HG02798 (cell line): Measurements from ENCODE around the gene NCK2.

ENCODE experiments used
- ATAC-seq: cut with Tn5 transposase; IDR thresholded peaks from one replicate; pipeline ENCODE4 v1.9.1; 2021; ENCODE audit warnings: mild to moderate bottlenecking; ENCODE audit not compliant: unreplicated experiment, poor library complexity

Gene NCK2

DNA sequence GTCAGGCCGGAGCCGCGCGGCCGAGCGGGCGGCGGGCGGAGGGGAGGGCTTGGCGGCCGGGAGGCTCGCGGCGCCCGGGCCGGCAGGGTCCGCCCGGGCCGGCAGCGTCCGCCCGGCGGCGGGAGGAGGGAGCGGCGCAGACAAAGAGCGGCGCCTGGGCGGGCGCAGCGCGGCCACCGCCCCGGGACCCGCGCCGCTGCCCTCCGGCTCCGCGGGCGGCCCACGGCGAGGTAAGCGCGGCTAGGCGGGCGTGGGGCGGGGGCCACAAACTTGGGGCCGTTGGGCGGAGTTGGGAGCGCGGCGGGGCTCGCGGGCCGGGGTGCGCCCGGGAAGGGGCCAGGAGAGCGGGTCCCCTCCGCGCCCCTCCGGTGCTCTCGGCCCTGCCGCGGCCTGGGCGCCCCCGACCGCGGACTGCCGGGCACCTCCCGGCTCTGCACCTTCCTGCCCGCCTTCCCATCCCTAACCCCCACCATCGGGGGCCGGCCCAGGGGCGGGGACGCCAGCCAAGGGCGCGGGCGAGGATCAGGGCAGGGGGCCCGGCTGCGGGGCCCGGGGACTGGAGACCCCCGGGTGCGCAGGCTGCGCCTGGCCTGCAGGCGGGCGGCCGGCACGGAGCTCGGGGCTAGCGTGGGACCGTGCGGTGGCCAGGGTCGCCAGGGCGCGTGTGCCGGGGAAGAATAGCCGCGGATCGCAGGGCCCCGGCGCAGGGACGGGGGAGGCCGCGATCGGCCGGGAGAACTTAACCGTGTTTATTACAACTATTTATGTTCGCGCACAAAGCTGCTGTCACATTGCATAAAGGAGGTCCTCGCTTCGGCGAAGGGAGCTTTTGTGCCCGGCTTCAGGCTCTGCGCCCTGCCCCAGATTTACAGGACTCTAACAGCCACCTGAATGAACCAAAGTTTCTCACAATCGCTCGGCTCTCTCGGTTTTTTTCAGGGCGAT is at the start of gene NCK2:
TSS of gene NCK2 (plus strand) at position 4 of the 945 bp plus-strand sequence. CDS start 110,152 bp downstream, outside the sequence.
- ATAC-seq = peak; percentile 18

DNA sequence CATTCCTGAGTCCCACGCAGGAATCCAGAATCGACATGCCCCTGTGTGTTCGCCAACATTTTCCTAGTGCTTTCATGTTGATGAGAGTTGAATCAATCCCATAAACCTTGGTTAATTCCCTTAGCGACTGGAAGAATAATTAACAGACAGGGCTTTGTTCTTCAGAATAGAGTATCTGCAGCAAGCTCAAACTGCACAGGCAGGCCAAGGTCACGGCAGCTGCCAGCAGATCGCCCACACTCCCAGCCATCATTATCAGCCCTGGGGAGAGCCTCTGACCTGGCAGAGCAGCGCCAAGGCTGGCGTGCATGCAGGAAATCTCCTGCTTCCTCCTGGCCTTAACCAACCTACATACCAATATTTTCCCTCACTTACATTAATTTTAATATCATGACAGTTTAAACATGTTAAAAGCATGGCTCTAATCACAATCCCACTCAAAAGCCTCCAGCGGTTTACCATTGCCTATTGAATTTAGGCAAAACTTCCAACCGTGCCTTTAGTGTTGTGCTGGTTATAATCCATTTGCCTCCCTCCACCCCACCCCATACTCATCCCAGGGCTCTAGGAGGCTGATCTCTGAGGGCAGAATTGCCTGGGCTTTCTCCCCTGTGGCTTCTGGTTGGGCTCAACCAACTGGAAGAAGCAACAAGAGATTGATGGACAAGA is 46.8 kb upstream of the NCK2 start:
- no peak for ATAC-seq

DNA sequence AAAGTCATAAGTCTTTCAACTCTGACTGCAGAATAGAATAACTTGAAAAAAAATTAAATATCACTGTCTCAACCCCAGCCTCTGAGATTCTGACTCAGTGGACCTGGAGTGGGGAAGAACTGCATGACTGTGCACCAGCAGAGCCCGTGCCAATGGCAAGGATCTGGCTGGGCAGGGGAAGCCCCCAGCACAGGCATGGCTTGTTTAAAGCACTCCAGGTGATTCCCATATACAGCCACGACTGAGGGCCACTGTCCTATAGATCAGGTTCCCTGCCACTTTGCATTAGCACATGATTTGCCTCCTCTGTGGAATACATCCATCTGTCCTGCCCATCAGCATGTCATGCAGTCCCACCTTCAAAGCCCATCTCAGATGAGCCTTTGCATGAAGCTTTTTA is 45.9 kb upstream of the NCK2 start:
- no peak for ATAC-seq

DNA sequence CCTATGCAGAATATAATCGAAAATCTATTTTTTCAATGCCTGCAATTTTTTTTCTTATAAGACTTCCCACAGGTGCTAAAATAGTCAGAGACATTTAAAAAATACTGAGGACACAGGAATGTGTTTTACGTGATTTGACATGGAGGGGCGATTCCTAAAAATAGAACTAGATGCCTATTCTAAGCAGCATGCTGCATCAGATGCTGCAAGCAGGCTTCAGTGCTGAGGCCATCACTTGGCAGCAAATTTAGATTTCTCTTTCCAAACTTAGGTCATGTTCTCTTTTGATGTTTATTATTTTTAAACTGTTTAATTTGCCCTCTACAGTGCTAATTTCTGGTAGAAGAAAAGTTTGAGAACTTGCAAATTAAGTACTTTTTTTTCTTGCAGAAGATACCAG is 43.7 kb upstream of the NCK2 start:
- no peak for ATAC-seq

DNA sequence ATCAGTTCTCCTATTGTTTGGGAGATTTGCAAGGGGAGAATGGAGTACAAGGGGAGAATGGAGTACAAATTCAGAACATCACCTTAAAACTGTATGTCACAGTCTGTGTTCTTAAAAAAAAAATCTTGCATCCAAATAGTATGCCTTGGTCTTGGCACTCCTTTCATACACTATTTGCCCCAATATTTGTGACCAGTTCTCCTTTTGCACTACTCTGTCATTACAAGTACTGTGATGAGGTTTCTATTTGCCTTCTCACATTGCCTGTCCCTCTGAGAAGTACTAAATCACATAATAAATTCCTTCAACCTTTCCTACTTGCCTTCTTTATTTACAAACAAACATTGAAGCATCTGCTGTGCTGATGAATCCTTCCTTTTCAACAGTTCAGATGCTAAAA is 36.0 kb upstream of the NCK2 start:
- ATAC-seq = peak; percentile 53

DNA sequence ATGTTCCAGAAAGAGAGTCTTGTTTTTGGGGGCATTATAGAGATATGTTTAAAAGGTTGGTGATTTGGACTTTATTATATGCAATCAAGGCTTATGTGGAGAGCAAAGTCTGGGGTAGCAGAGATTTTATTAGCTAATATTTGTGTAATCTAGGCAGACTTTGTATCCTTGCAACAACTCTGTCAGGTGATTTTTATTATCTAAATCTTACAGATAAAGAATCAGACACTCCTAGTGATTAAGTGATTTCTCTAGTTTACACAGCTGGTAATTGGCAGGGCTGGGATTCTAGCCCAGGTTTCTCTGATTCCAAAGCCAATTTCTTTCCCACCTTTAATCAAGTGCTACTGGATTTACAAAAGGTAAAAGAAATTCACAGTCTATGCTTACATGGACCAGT is 33.3 kb upstream of the NCK2 start:
- no peak for ATAC-seq

DNA sequence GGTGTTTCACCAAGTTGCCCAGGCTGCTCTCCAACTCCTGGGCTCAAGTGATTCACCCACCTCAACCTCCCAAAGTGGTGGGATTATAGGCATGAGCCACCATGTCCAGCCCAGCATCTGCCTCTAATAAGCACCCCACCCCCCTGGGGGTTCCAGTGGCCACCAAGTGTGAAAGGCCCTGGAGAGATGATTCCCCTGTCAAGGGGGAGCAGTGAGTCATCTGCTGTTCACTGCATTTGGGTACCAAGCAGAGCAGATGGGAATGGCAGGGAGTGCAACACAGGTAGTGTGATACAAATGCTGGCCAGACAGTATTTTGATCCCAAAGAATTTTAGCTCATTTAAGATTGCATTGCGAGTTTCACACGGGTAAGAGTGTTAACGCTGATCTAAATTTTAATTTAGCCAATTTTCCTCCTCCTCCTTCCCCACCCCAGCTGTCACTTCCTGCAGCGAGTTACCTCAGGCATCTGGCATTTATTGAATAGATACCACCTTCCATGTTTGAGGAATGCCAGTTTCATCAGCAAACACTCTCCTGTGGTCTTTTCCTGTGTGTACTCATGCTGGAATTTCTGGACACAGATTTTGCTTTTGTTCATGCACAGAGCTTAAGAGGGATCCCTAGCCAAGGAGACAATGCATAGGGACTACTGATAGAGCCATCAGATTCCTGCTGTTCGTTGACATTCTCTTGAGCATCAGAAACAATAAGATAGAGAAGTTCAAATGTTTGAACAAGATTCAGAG is 32.4 kb upstream of the NCK2 start:
- no peak for ATAC-seq

DNA sequence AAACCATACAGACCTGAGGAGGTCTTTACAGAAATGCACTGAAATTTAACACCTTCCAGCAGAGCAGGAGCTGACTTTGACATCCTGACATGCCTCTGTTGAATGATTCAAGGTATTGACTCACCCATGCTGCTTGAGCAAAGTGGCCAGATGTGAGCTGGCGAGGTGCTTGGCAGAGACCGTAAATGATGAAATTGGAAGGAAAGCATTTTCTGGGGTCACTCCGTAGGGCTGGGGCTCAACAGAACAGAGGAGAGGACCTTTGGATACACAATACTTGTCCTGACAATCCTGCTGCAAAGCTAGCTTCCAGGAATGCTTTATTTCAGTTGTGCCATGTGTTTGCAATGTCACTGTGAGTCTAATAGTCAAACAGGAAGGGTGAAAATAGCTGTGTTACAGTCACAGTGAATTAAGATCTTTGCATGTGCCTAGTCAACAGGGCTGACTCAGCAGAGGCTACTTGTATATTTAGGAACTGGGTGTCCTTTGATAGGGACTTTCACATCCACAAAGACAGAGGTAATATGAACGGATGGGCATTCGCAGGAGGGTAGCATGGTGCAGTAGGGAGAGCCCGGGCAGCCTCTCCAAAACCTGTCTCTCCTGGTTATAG is 31.6 kb upstream of the NCK2 start:
- no peak for ATAC-seq

DNA sequence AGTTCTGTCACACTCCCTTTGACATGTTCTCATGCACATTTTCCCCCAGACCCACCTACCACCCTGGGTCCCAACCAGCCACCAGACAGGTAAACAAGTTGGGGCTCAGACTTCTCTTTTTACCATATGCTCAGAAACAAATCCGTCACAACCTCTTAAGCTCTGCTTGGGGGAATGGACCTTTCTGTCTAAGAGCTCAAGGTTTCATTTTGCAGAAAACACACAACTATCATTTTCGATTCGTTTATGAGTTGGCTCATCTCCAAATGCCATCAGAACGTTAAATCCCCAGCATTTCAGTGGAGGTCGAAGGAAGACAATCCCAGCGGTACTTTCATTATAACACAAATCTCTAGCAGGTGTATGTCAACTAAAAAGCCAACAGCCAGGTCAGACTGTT is 30.6 kb upstream of the NCK2 start:
- no peak for ATAC-seq

DNA sequence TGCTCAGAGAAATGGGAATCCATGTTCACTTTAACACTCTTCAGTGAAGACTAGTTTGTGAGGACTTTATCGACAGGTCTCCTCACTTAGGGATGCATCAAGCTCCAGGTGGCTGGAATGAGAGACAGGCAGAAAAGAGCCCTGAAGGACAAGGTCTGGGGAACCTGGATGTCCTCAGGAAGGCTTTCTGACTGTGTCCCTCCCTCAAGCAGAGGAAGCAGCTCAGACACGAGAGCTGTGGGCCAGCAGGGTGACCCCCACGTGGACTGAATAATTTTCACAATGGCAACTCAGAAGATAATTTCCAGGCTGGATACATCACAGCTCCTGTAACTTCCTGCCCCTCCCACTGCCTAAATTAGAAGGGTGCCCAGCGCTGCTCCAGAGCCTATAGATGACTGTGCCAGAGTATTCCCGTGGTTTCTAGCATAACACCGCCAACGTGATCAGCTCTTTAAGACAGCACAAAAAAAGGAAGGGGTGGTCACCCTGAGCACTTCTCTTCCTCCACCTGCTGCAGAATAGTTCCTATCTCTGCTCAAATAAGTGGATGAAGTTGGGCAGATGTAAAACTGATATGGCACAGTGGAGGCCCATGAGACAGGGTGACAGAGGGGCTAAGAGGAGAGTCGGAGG is 25.7 kb upstream of the NCK2 start:
- ATAC-seq = no peak

DNA sequence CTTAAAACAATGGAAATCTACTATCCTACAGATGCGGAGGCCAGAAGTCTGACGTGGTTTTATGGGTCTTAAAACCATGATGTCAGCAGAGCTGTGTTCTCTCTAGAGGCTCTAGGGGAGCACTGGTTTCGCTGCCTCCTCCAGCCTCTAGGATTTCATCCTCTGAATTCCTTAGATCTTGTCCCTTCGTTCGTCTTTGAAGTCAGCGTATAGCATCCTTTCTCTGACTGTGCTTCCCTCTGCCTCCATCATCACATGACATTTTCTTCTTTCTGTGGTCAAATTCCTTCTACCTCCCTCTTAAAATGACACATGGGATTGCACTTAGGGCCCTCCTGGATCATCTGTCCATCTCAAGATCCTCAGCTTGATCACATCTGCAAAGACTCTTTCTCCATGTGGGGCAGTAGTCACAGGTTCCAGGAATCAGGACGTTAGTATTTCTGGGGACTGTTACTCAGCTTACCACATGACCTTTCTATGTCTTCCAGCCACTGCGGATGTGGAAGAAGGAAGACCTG is 22.7 kb upstream of the NCK2 start:
- no peak for ATAC-seq

DNA sequence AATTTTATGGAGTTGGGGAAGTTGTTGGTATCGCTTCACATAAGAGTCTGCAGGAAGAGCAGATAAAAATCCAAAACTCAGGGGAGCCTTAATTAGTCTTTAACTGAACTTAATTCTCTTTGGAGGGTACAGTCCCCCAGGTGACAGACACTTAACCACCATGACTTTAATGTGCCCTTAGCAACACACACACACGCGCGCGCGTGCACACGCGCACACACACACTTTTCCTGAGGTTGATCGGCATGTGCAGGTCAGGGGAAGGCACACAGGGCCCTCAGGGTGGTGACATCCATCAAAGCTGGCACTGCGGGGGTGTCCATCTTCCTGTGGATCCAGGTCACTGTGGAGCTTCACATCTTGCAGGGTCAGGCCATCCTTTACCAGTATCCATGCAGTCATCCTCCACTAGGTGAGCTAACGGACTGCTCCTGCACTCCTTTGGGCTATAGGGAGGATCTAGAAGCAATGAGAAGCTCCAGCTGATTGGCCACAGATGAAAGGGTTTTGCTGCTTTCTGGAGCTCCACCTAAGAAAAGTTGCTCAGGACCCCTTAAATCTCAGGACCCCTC is 21.9 kb upstream of the NCK2 start:
- no peak for ATAC-seq

DNA sequence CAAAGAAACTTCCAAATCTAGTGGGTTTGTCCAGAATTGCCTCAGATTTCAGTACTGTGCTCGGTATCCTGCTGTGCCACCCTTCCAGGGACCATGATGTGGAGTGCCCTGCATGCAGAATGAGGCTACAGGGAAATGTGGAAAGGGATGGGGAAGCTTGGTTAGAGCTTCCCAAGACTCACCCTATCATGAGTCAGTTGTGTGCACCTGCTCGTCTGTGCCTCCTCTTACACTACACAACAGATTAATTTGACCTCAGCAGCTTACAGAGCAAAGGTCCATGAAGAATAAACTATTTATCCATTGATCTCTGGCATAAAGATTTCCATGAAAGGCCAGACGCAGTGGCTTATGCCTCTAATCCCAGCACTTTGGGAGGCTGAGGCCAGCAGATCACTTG is 21.3 kb upstream of the NCK2 start:
- no peak for ATAC-seq

DNA sequence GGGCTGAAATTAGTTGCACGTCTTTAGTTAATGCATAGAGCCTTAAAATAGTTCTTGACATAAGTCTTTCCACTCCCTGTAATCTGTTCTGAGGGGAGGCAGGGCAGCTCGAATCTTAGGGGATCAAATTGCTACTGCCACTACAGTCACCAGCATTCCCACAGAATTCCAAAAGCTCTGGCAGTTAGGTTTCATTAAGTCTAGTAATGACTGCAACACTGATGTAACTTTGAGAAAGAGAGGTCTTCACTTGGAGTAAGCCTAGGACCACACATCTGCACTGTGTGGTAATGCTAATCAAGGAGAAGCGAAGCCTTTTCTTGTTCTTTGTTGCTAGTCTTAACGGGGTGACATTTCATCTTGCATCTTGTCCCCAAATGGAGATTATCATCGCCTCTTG is 19.3 kb upstream of the NCK2 start:
- peak; percentile 37 for ATAC-seq

DNA sequence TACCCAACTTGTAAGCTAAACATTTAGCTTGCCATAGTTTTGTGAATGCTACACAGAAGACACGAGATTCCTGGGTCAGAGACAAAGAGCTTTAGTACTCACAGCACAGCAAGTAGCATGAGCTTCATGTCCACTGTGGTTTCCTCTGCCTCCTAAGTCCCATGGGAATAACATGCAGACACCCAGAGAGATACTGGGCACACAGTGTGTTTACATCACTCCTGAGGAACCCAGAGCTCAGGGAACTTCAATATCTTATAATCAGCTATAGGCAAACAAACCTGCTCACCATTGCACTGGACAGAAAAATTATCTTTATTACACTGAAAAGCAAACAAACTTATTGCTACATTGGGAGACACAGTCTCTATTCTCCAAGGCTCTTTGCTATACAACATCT is 14.5 kb upstream of the NCK2 start:
- no peak for ATAC-seq

DNA sequence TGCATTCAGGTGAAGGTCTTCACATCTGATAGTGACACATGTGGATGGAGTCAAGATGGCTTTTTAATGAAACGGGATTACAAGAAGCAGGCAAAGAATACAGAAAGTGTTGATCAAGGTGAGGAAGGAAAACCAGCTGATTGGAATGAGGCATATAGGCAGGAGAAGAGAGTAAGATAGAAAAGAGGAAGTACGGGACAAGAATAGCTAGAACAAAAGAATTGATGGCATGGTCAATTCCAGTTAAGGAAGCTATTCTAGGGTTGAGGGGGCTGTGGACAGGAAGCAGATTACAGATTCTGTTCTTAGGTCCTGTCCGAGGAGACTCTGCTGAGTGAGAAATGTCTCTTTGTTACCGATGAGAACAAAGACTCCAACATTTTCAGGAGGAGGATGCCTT is 13.2 kb upstream of the NCK2 start:
- no peak for ATAC-seq

DNA sequence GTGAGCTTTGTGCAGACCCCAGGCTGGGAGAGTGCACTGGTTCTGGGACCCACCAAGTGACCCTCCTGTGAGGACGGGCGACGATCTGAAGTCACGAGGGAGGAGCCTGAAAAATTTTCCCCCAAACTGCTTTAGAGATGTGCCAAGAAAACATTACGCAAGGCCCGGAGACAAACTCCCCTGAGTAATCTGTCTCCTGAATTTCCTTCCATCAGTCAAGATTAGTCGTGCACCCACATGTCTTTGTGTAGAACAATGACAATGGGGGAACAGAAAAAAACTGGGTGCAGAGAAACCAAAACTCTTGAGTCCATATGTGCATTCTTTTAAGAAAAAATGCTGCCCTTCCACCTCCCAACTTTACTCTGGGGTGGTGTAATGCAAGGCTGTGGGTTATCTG is 12.6 kb upstream of the NCK2 start:
- ATAC-seq = no peak

DNA sequence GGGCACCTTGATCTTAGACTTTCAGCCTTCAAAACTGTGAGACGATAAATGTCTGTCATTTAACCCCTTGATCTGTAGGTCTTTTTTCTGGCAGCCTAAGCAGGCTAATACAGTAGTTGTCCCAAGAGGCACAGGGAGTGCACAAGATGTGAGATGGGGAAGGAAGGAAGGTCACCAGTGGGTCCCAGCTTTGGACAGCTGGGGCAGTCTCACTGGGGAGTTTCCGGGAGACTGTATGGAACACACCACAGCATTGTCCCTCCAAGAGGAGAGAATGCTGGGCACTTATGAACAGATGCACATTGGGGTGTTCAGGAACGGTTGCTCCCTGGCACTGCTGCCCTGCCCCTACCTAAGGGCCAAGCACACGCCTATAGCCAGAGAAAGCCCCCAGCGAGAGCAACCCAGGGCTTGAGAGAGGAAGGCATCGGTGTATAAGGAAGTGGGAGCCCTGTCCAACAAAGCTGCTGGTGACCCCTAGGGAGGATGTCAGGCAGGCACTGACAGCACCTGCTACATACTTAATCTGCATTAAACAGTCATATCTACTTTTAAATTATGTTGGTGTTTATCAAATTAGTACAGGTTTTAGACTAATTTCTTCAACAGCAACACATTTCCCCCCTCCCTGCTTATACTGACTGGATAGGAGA is 11.6 kb upstream of the NCK2 start:
- no peak for ATAC-seq

DNA sequence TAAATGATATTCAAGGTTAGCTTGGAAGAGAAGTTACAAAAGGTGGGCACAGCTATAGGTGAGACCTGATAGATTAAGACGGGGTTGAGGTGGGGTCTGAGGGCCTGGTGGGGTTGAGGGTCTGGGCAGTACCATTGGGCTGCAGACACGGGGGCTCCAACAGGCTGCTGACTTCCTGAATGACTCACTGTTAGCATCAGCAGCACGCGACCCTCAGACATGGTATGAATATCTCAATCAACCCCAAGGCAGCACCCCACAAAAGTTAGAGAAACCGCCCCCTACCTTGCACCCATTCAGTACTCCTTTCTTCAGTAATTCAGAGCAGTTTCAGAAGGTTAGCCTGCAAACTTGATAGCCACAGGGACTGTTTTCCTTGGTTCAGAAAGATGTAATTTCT is 10.8 kb upstream of the NCK2 start:
- ATAC-seq = no peak
